H1 (cell line): ENCODE data around the gene EIF4E2. TPM values are rescaled to one million over a fixed set of nuclear protein-coding genes. Genes with fewer than 3 reads are reported as not detected.
A peak's percentile ranks its signal among the peaks of the same experiment; 100 is the strongest.

ENCODE experiments used
- CTCF ChIA-PET: fragments of 300-600 bp; sonication (Branson Sonifier 250); formaldehyde crosslinking; loops from one replicate; lab custom pipeline; 2021; ENCODE audit not compliant: partially characterized antibody; lab: Charles Lee
- POLR2A ChIA-PET: fragments of 300-600 bp; sonication (Branson Sonifier 250); formaldehyde crosslinking; loops from one replicate; lab custom pipeline; 2021; ENCODE audit warnings: inconsistent platforms; ENCODE audit not compliant: partially characterized antibody; lab: Charles Lee
- DNase-seq, 2 experiments: peaks; one replicate each; pipeline versions ENCODE4 v3.0.0 to v3.0.0-alpha.2; 2010 to 2022; ENCODE audit warnings: low spot score in 2 of 2, low read depth in 1 of 2, mixed read lengths in 1 of 2
- FAIRE-seq: peaks from 2 replicates; lab custom pipeline; 2011; peaks lifted over from hg19 to GRCh38; lab: Jason Lieb, UNC
- H2AFZ ChIP-seq: 2 replicates; pipeline ENCODE4 v1.8.1; 2012; ENCODE audit warnings: low read length, inconsistent platforms
- H2AK5ac ChIP-seq: 2 replicates; pipeline ENCODE4 v1.6.1; 2013; ENCODE audit warnings: low read depth, low read length
- H2BK120ac ChIP-seq: replicated peaks from 2 replicates; pipeline ENCODE3; 2013; ENCODE audit warnings: low read depth, low read length, inconsistent platforms
- H2BK12ac ChIP-seq: 2 replicates; pipeline ENCODE4 v1.6.1; 2013; ENCODE audit warnings: low read depth, low read length
- H2BK15ac ChIP-seq: 2 replicates; pipeline ENCODE4 v1.6.1; 2013; ENCODE audit warnings: low read length
- H2BK20ac ChIP-seq: 2 replicates; pipeline ENCODE4 v1.6.1; 2013; ENCODE audit warnings: low read length
- H2BK5ac ChIP-seq: 2 replicates; pipeline ENCODE4 v1.6.1; 2013; ENCODE audit warnings: low read depth, low read length
- H3K14ac ChIP-seq: 2 replicates; pipeline ENCODE4 v1.6.1; 2013; ENCODE audit warnings: inconsistent platforms; ENCODE audit not compliant: insufficient read length
- H3K18ac ChIP-seq: 2 replicates; pipeline ENCODE4 v1.6.1; 2013; ENCODE audit warnings: low read length; ENCODE audit errors: extremely low read depth
- H3K23ac ChIP-seq: 2 replicates; pipeline ENCODE4 v1.6.1; 2013; ENCODE audit warnings: inconsistent platforms; ENCODE audit not compliant: insufficient read length
- H3K23me2 ChIP-seq: 2 replicates; pipeline ENCODE4 v1.6.1; 2013; ENCODE audit warnings: low read depth, low read length
- H3K27ac ChIP-seq: 2 replicates; pipeline ENCODE4 v1.6.1; 2011; ENCODE audit warnings: low read depth, low read length, inconsistent platforms
- H3K27me3 ChIP-seq, 4 experiments: replicated peaks in 1 of 4; 1 replicate in 1 of 4; 2 replicates in 3 of 4; pipeline versions ENCODE4 v1.6.1 to v1.8.1; 2011 to 2013; ENCODE audit warnings: low read length in 3 of 4, mild to moderate bottlenecking in 3 of 4, inconsistent platforms in 2 of 4, mixed read lengths in 2 of 4, moderate library complexity in 1 of 4; ENCODE audit not compliant: control insufficient read depth in 3 of 4, insufficient read depth in 3 of 4; ENCODE audit errors: extremely low read depth in 1 of 4
- H3K36me3 ChIP-seq, 4 experiments: 2 replicates each; pipeline versions ENCODE4 v1.6.1 to v1.8.1; 2011 to 2013; ENCODE audit warnings: mild to moderate bottlenecking in 4 of 4, low read length in 3 of 4, moderate library complexity in 2 of 4, control low read depth in 1 of 4, inconsistent platforms in 1 of 4; ENCODE audit not compliant: insufficient read depth in 4 of 4, control insufficient read depth in 2 of 4
- H3K4ac ChIP-seq: replicated peaks from 2 replicates; pipeline ENCODE3; 2013; ENCODE audit warnings: low read length, low read depth, mixed read lengths, inconsistent platforms; ENCODE audit not compliant: insufficient read length
- H3K4me1 ChIP-seq, 4 experiments: replicated peaks in 1 of 4; 1 replicate in 1 of 4; 2 replicates in 3 of 4; pipeline versions ENCODE4 v1.6.1 to v1.8.1; 2011 to 2013; ENCODE audit warnings: low read length in 3 of 4, inconsistent platforms in 2 of 4, mixed read lengths in 1 of 4; ENCODE audit not compliant: insufficient read depth in 4 of 4, control insufficient read depth in 3 of 4
- H3K4me2 ChIP-seq, 2 experiments: 2 replicates each; pipeline versions ENCODE4 v1.6.1 to v1.8.1; 2011 to 2013; ENCODE audit warnings: low read depth in 2 of 2, low read length in 2 of 2, control low read depth in 1 of 2, inconsistent platforms in 1 of 2, mild to moderate bottlenecking in 1 of 2; ENCODE audit not compliant: insufficient read depth in 1 of 2
- H3K4me3 ChIP-seq, 4 experiments: fragments of 200-600, 300-600 bp in 1 of 4; sonication (generic), shearing (Covaris generic), sonication (Bioruptor Twin) in 1 of 4; 2 replicates each; pipeline versions ENCODE4 v1.5.1 to v1.8.1; 2011 to 2016; ENCODE audit warnings: low read length in 4 of 4, low read depth in 3 of 4, control low read depth in 2 of 4, inconsistent platforms in 2 of 4, mild to moderate bottlenecking in 2 of 4, mixed read lengths in 1 of 4, moderate library complexity in 1 of 4; ENCODE audit not compliant: insufficient read depth in 2 of 4; ENCODE audit errors: extremely low read depth in 1 of 4
- H3K56ac ChIP-seq: replicated peaks from 2 replicates; pipeline ENCODE3; 2013; ENCODE audit warnings: low read depth, mild to moderate bottlenecking, mixed read lengths, low read length, inconsistent platforms; ENCODE audit not compliant: insufficient read length
- H3K79me1 ChIP-seq: 2 replicates; pipeline ENCODE4 v1.6.1; 2013; ENCODE audit warnings: low read depth, low read length, control low read depth
- H3K79me2 ChIP-seq, 2 experiments: 2 replicates each; pipeline versions ENCODE4 v1.6.1 to v1.8.1; 2012 to 2013; ENCODE audit warnings: low read length in 2 of 2, mild to moderate bottlenecking in 2 of 2, inconsistent platforms in 1 of 2; ENCODE audit not compliant: insufficient read depth in 2 of 2, control insufficient read depth in 1 of 2
- H3K9ac ChIP-seq, 4 experiments: replicated peaks in 1 of 4; 1 replicate in 1 of 4; 2 replicates in 3 of 4; pipeline versions ENCODE4 v1.6.1 to v1.8.1; 2011 to 2013; ENCODE audit warnings: low read depth in 3 of 4, low read length in 3 of 4, control low read depth in 2 of 4, mild to moderate bottlenecking in 2 of 4, moderate library complexity in 2 of 4, inconsistent platforms in 1 of 4; ENCODE audit errors: extremely low read depth in 1 of 4
- H3K9me3 ChIP-seq, 2 experiments: 2 replicates each; pipeline versions ENCODE4 v1.6.1 to v1.8.1; 2012 to 2013; ENCODE audit warnings: mild to moderate bottlenecking in 2 of 2, moderate library complexity in 2 of 2, control low read depth in 1 of 2, inconsistent platforms in 1 of 2, low read depth in 1 of 2, low read length in 1 of 2, mixed read lengths in 1 of 2; ENCODE audit not compliant: insufficient read depth in 2 of 2
- H4K20me1 ChIP-seq, 2 experiments: replicated peaks in 1 of 2; 2 replicates each; pipeline versions ENCODE3 to v1.8.1; 2011 to 2013; ENCODE audit warnings: inconsistent platforms in 2 of 2, low read length in 2 of 2, mild to moderate bottlenecking in 1 of 2; ENCODE audit not compliant: insufficient read depth in 2 of 2, control insufficient read depth in 1 of 2
- H4K5ac ChIP-seq: 2 replicates; pipeline ENCODE4 v1.6.1; 2013; ENCODE audit warnings: low read length, low read depth, mixed read lengths, inconsistent platforms; ENCODE audit not compliant: insufficient read length
- H4K8ac ChIP-seq: 2 replicates; pipeline ENCODE4 v1.8.0; 2013; ENCODE audit warnings: mild to moderate bottlenecking, moderate library complexity, low read length, inconsistent platforms; ENCODE audit not compliant: insufficient read depth; ENCODE audit errors: extremely low read depth
- H4K91ac ChIP-seq: replicated peaks from 2 replicates; pipeline ENCODE3; 2013; ENCODE audit warnings: low read length, mixed read lengths, inconsistent platforms; ENCODE audit not compliant: insufficient read length
- ATF2 ChIP-seq: IDR thresholded peaks from 2 replicates; pipeline ENCODE4 v1.6.1; 2012; ENCODE audit warnings: low read length, inconsistent platforms
- BACH1 ChIP-seq: IDR thresholded peaks from 2 replicates; pipeline ENCODE4 v1.6.1; 2012; ENCODE audit warnings: low read length, improper control_type of control experiment
- CBX8 ChIP-seq: fragments of 300-800, 300-1000 bp; sonication (generic); IDR thresholded peaks from 2 replicates; pipeline ENCODE4 v1.7.1; 2016; ENCODE audit warnings: low read depth, low read length, borderline replicate concordance
- EGR1 ChIP-seq: IDR thresholded peaks from 2 replicates; pipeline ENCODE4 v1.6.1; 2011; ENCODE audit warnings: low read depth, low read length, borderline replicate concordance
- MAFK ChIP-seq: IDR thresholded peaks from 2 replicates; pipeline ENCODE4 v1.6.1; 2012; ENCODE audit warnings: low read depth, mild to moderate bottlenecking, improper control_type of control experiment, low read length
- POLR2AphosphoS5 ChIP-seq: IDR thresholded peaks from 2 replicates; pipeline ENCODE4 v1.6.1; 2011; ENCODE audit warnings: low read depth, low read length
- SIRT6 ChIP-seq: IDR thresholded peaks from one replicate; pipeline ENCODE4 v1.7.1; 2012; ENCODE audit warnings: low read length, inconsistent platforms
- WGBS, 2 experiments: shearing (Covaris generic) in 1 of 2; methylation state at CpG; one replicate each; pipeline versions ENCODE4 v1.1.6 to v1.1.7; 2013 to 2015; ENCODE audit warnings: low lambda C conversion rate in 2 of 2, mixed read lengths in 2 of 2, inconsistent platforms in 1 of 2, low coverage in 1 of 2, missing lambda C conversion rate in 1 of 2; ENCODE audit not compliant: insufficient replicate concordance in 2 of 2, insufficient coverage in 1 of 2, insufficient read length in 1 of 2; ENCODE audit errors: extremely low coverage in 1 of 2, missing lambda C conversion rate in 1 of 2; 5-methylcytosine and 5-hydroxymethylcytosine counted together
- polyA plus RNA-seq, 7 experiments: library from polyadenylated mRNA; depleted of rRNA in 3 of 7; stranded (reverse) in 5 of 7; unstranded in 2 of 7; fragments of >200 nt in 5 of 7; fragments of 200-250 nt in 2 of 7; gene quantifications; 1 replicate in 5 of 7; 2 replicates in 1 of 7; 4 replicates in 1 of 7; pipeline versions ENCODE4 v1.2.1 to v1.2.3, GENCODE V29; 2011 to 2013; ENCODE audit warnings: missing spikeins in 2 of 7, mixed read lengths in 2 of 7
- total RNA-seq: library from RNA; stranded (reverse); fragmentation: NEBNext Ultra II Directional; extraction: Animal tissue kit (Norgen Biotek cat#: 25700); gene quantifications from 2 replicates; pipeline ENCODE4 v1.2.1, GENCODE V29; 2021

EIF4E2 gene
- total and polyA plus RNA-seq, 2 of the 8 experiments (the other 6 are each of a cell fraction or from before 2014, with no cell fraction given): 39.4 to 114 TPM

- Histone ChIP-seq H4K5ac (no peak overlapping the region), H2BK120ac (no peak overlapping the region), H2BK20ac (no peak overlapping the region), H2AK5ac (no peak overlapping the region), H3K4me1 (0 out of 7 replicates have a peak, but pooled peaks cover 0 to 2% (median 0%) of the 10 kb centered on the region in 4 experiments), H3K23me2 (no peaks in the 10 kb centered on the region), H3K4ac (no peak overlapping the region), H3K79me1 (no peaks in the 10 kb centered on the region), H3K36me3 (no peaks in the 10 kb centered on the region), H3K4me2 (no peak overlapping the region), H4K91ac (no peak overlapping the region), H3K27ac (no peak overlapping the region), H2BK12ac (no peak overlapping the region), H3K14ac (no peak overlapping the region), H3K4me3 (no peak overlapping the region), H3K9ac (no peak overlapping the region), H3K9me3 (no peaks in the 10 kb centered on the region), H4K8ac (no peak overlapping the region), H3K18ac (no peak overlapping the region), H3K79me2 (no peaks in the 10 kb centered on the region), H2BK15ac (no peak overlapping the region), H4K20me1 (no peaks in the 10 kb centered on the region), H2BK5ac (no peak overlapping the region), H3K56ac (no peak overlapping the region), H2AFZ (no peak overlapping the region), H3K27me3 (no peaks in the 10 kb centered on the region; a peak in 1 of 7 replicates), H3K23ac (no peak overlapping the region)
- no peak for TF ChIP-seq POLR2AphosphoS5
- TF ChIP-seq SIRT6: no peak
- no peak for TF ChIP-seq ATF2
- TF ChIP-seq CBX8: no peak
- TF ChIP-seq MAFK: peak; percentile 60; the same call in 1 of the 2 replicates
- TF ChIP-seq EGR1: no peak
- TF ChIP-seq BACH1: no peak
- POLR2A ChIA-PET: interaction anchor here (0.7 kb wide), 1 partner anchor 12 kb away, joined by 3 read pairs; no protein-coding TSS in a partner anchor
- 91% methylated on average over 4 of the region's 4 CpGs; no CpG with 5 or more reads in 1 of the 2 experiments for WGBS, 2 experiments
- DNase-seq: no peak
- CTCF ChIA-PET: interaction anchor here (1.6 kb wide), 1 partner anchor 12 kb away, joined by 7 read pairs; no protein-coding TSS in a partner anchor
- no peak for FAIRE-seq
Observed at GRCh38 chr2:232598293-232598692, 47.8 kb downstream of the EIF4E2 start.
